ENCODE measurements around the gene CCBE1. TPM values are rescaled to one million over a fixed set of nuclear protein-coding genes. Genes with fewer than 3 reads are reported as not detected.
A peak's percentile ranks its signal among the peaks of the same experiment; 100 is the strongest.

Gene CCBE1
- total RNA-seq, 1 experiment from 2014 or later: not detected

DNA sequence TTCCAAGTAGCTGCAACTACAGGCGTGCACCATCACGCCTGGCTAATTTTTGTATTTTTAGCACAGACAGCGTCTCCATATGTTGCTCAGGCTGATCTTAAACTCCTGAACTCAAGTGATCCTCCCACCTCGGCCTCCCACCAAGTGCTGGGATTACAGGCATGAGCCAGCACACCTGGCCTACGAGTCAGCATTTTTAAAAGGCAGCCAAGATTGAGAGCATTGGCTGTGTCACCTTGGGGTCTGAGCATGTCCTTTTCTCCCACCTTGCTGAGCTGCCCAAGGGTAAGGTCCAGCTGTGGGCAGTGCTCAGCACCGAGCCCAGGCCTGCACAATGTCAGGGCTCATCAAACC lies 195.3 kb downstream of the CCBE1 start:
- peak; percentile 25 for DNase-seq (ENCODE audit: low read depth)
- in situ Hi-C loops (cut with HindIII; ENCODE audit: low pct_unique_long_range_greater_than_20kb, low sequenced_read_pairs): no loop called here

DNA sequence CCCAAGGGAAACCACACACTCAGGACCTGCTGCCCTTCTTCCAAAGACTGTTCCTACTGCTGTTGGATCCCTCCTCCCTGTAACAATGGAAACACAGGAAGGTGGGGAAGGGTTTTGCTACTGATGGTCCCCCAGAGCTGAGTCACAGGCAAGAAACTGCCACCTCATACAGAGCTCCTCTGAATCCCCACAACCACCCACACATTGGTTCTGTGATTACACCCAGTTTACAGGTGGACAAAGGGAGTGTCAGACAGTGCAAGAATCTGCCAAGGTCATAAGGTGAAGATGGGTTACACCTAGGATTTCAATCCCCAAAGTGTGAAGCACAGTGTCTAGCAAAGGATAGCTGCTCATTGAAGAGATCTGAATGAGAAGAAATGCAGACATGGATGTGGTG lies 196.5 kb downstream of the CCBE1 start:
- no peak for DNase-seq (ENCODE audit: low read depth)
- in situ Hi-C loops (cut with HindIII; ENCODE audit: low pct_unique_long_range_greater_than_20kb, low sequenced_read_pairs): no loop called here

GRCh38 chr18:59498506-59499086 lies 198.6 kb downstream of the CCBE1 start:
- in situ Hi-C loops (cut with HindIII; ENCODE audit: low pct_unique_long_range_greater_than_20kb, low sequenced_read_pairs): no loop called here
- no peak for DNase-seq (ENCODE audit: low read depth)

DNA sequence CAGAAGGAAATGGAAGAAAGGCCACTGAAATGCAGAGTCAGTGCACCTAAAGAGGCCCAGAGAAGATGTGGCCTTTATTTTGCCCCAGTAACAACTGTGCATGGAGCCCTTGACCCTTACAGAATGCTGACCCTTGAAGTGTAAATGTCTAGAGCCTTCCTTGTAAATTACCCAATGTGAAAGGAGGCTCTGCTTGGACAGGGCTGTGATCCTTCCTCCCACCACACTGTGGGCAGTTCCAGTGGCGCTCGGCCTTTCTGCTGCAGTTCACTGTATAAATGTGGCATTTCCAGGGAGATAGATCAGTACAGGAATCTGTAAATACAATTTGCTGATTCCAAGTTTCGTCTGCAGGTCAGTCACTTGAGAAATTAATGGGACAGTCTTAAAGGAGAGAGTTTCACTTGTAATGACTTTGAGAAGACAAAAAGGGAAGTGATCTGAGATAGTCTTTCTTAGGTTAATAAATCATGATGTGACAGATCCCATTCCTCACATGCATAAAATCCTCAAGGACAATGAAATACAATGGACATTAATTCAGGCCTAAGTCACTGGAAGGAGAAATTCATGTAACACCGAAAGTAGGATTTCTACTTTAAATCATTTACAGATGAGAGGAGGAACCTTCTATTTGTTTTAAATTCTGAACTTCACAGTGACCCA lies 204.3 kb downstream of the CCBE1 start:
- in situ Hi-C loops (cut with HindIII; ENCODE audit: low pct_unique_long_range_greater_than_20kb, low sequenced_read_pairs): no loop called here
- DNase-seq (ENCODE audit: low read depth): no peak

DNA sequence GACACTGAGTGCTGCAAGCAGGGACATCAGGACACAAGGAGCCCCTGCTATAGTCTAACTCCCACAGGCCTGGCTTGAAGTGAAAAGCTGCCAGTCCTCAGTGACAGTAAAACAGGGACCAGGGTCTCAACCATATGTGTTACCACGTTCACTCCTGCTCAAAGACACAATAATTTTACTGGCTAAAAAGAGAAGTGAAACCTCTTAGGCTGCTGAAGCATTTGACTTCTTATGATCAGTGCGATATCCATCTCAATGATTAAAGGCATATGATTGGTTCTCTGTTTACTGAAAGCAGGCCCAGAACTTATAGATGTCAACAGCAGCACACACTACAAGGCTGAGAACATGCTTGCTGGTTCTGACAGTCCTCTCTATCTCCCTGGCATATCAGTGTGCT lies 208.3 kb downstream of the CCBE1 start:
- DNase-seq (ENCODE audit: low read depth): no peak
- in situ Hi-C loops (cut with HindIII; ENCODE audit: low pct_unique_long_range_greater_than_20kb, low sequenced_read_pairs): no loop called here

DNA sequence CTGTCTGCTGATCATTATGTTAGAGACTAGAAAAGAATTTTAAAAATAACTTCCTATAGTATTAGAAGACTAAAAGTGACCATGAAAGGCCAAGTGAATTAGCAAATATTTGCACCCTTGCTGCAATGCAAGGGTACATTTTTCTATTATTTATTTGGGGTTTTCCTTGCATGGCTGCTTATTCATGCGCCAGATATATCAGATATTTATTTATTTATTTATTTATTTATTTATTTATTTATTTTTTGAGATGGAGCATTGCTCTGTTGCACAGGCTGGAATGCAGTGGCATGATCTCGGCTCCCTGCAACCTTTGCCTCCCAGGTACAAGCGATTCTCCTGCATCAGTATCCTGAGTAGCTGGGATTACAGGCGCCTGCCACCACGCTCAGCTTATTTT lies 211.8 kb downstream of the CCBE1 start:
- DNase-seq (ENCODE audit: low read depth): no peak
- in situ Hi-C loops (cut with HindIII; ENCODE audit: low pct_unique_long_range_greater_than_20kb, low sequenced_read_pairs): no loop called here

GRCh38 chr18:59484561-59485328 lies 212.5 kb downstream of the CCBE1 start:
- in situ Hi-C loops (cut with HindIII; ENCODE audit: low pct_unique_long_range_greater_than_20kb, low sequenced_read_pairs): no loop called here
- DNase-seq (ENCODE audit: low read depth): no peak

GRCh38 chr18:59484131-59484530 lies 213.1 kb downstream of the CCBE1 start:
- in situ Hi-C loops (cut with HindIII; ENCODE audit: low pct_unique_long_range_greater_than_20kb, low sequenced_read_pairs): no loop called here
- DNase-seq (ENCODE audit: low read depth): no peak

GRCh38 chr18:59481436-59481835 lies 215.8 kb downstream of the CCBE1 start:
- in situ Hi-C loops (cut with HindIII; ENCODE audit: low pct_unique_long_range_greater_than_20kb, low sequenced_read_pairs): no loop called here
- DNase-seq (ENCODE audit: low read depth): no peak

DNA sequence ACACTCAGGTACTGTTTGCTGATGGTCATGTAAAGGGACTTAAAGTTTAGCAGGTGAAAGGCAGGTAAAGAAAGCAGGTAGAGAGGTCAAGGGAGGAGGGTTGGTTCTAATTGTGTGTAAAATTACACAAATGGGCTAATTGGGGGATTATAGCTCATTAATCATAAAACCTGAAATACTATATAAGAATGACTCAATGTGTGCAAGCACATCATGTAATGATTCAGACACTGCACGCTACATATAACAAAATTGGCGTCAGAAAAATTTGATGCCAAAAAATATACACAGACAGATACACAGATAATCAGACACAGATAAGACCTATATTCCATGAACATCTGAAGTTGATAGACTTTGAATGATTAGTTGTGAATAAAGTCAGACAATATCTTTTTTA lies 217.4 kb downstream of the CCBE1 start:
- DNase-seq (ENCODE audit: low read depth): no peak
- in situ Hi-C loops (cut with HindIII; ENCODE audit: low pct_unique_long_range_greater_than_20kb, low sequenced_read_pairs): no loop called here

DNA sequence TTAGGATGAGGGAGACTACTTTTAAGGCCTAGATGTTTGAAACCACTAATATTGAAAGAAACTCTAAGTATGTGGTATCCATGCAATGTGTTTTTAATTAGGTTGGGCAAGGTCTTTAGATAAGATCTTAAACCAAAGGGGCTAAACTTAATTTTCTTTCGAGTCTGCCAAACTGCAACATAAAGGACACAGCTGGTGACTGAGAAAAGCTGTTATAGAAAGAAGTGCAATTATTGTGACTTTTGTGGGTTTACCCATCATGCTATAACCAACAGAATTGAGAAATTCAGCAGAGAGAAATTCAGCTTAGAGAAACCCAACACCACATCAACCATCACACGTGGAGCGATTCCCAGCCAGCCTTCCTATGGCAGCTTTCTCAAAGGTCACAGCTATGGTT lies 218.6 kb downstream of the CCBE1 start:
- in situ Hi-C loops (cut with HindIII; ENCODE audit: low pct_unique_long_range_greater_than_20kb, low sequenced_read_pairs): no loop called here

DNA sequence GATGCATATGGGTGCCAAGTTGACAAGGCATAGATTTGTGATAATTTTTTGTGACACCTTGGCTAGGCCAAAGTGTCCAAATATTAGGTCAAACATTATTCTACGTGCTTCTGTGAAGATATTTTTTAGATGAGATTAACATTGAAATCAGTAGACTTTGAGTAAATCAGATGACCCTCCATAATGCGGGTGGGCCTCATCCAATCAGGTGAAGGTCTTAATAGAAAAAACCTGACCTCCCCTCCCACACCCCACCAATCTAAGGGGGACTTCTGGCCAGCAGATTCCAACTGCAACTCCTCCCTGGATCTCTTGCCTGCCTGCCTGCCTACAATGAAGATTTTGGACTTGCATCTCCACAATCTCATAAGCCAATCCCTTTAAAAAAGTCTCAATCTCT lies 219.4 kb downstream of the CCBE1 start:
- no peak for DNase-seq (ENCODE audit: low read depth)
- in situ Hi-C loops (cut with HindIII; ENCODE audit: low pct_unique_long_range_greater_than_20kb, low sequenced_read_pairs): no loop called here

More for the DNA sequence above, 218.6 kb downstream of the CCBE1 start:
- DNase-seq (ENCODE audit: low read depth): no peak

- in situ Hi-C loops (cut with HindIII; ENCODE audit: low pct_unique_long_range_greater_than_20kb, low sequenced_read_pairs): no loop called here
- DNase-seq (ENCODE audit: low read depth): no peak
Measured at GRCh38 chr18:59470561-59471121, 226.6 kb downstream of the CCBE1 start.

GRCh38 chr18:59469463-59470180 lies 227.6 kb downstream of the CCBE1 start:
- in situ Hi-C loops (cut with HindIII; ENCODE audit: low pct_unique_long_range_greater_than_20kb, low sequenced_read_pairs): no loop called here
- DNase-seq (ENCODE audit: low read depth): no peak

DNA sequence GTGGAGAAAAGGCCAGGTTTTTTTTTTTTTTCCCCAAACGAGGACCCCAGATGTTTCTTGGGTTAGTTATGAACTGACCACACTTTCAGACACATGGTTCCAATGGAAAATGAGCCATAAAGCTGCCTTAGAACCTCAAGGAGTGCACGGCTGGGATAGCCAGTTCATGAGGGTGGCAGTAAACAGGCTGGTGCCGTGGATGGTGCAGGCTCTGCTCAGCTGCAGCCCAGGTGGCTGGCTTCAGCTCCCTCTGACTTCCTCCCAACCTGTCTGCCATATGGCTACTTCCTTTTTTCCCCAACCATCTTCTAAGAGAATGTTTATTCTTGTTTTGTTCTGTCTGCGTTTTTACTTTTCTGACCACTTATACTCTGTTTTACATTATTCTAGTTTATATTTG lies 228.4 kb downstream of the CCBE1 start:
- DNase-seq (ENCODE audit: low read depth): no peak
- in situ Hi-C loops (cut with HindIII; ENCODE audit: low pct_unique_long_range_greater_than_20kb, low sequenced_read_pairs): no loop called here

- in situ Hi-C loops (cut with HindIII; ENCODE audit: low pct_unique_long_range_greater_than_20kb, low sequenced_read_pairs): no loop called here
- DNase-seq (ENCODE audit: low read depth): no peak
Measured at GRCh38 chr18:59467497-59467896, 229.7 kb downstream of the CCBE1 start.

DNA sequence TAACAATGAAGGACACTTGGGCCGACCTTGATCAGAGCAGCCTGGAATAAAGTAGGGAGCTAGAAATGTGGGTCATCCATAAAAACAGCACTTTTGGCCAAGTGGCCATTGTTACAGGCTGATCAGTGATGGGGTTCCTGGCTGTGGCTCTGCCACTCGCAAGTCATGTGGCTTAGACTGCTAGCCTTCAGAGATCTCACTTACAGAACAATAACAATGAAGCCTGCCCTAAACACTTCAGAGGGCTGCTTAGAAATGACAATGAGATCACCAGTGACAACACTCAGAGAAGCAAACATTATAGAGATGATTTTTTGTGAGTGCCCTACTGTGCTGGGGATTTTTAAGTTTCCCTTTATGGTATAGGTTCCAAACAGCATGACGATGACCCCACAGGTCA lies 230.2 kb downstream of the CCBE1 start:
- in situ Hi-C loops (cut with HindIII; ENCODE audit: low pct_unique_long_range_greater_than_20kb, low sequenced_read_pairs): no loop called here

GRCh38 chr18:59464486-59464885 lies 232.7 kb downstream of the CCBE1 start:
- in situ Hi-C loops (cut with HindIII; ENCODE audit: low pct_unique_long_range_greater_than_20kb, low sequenced_read_pairs): no loop called here
- DNase-seq (ENCODE audit: low read depth): no peak

More for the DNA sequence above, 230.2 kb downstream of the CCBE1 start:
- DNase-seq (ENCODE audit: low read depth): no peak

GRCh38 chr18:59461171-59461570 lies 236.1 kb downstream of the CCBE1 start:
- no peak for DNase-seq (ENCODE audit: low read depth)
- in situ Hi-C loops (cut with HindIII; ENCODE audit: low pct_unique_long_range_greater_than_20kb, low sequenced_read_pairs): no loop called here
